GM18508 (cell line): Measurements from ENCODE around the gene GREB1L.
"Not testable (repeated sequence)": the region's sequence is repeated elsewhere in the genome, so short reads cannot be mapped to it uniquely, and the experiment has no call there.

Experiments used
- ATAC-seq: cut with Tn5 transposase; IDR thresholded peaks from one replicate; pipeline ENCODE4 v1.9.1; 2021; ENCODE audit warnings: moderate number of reproducible peaks; ENCODE audit not compliant: insufficient read depth, unreplicated experiment

Gene GREB1L

GRCh38 chr18:21262244-21262643 lies 20.2 kb downstream of the GREB1L start:
- ATAC-seq = no peak

GRCh38 chr18:21262979-21263378 lies 20.9 kb downstream of the GREB1L start:
- no peak for ATAC-seq

- ATAC-seq = no peak
These were observed 22.6 kb downstream of the GREB1L start for GRCh38 chr18:21264651-21265050.

GRCh38 chr18:21265971-21266673 lies 24.1 kb downstream of the GREB1L start:
- no peak for ATAC-seq

- no peak for ATAC-seq
These were observed 25.4 kb downstream of the GREB1L start for GRCh38 chr18:21267400-21267799.

- no peak for ATAC-seq
These were observed 27.3 kb downstream of the GREB1L start for GRCh38 chr18:21269349-21269748.

- no peak for ATAC-seq
These were observed 28.4 kb downstream of the GREB1L start for GRCh38 chr18:21270453-21270852.

GRCh38 chr18:21272016-21272579 lies 30.1 kb downstream of the GREB1L start:
- ATAC-seq = no peak

GRCh38 chr18:21273568-21273967 lies 31.5 kb downstream of the GREB1L start:
- ATAC-seq = no peak

- ATAC-seq = no peak
These were observed 33.6 kb downstream of the GREB1L start for GRCh38 chr18:21275645-21276044.

- no peak for ATAC-seq
These were observed 35.5 kb downstream of the GREB1L start for GRCh38 chr18:21277578-21277977.

- not testable (repeated sequence) for ATAC-seq
These were observed 36.2 kb downstream of the GREB1L start for GRCh38 chr18:21278218-21278617.

- ATAC-seq = no peak
These were observed 39.6 kb downstream of the GREB1L start for GRCh38 chr18:21281603-21282002.

GRCh38 chr18:21284540-21284939 lies 42.5 kb downstream of the GREB1L start:
- no peak for ATAC-seq

- ATAC-seq = no peak
These were observed 47.8 kb downstream of the GREB1L start for GRCh38 chr18:21289827-21290226.

- ATAC-seq = no peak
These were observed 49.1 kb downstream of the GREB1L start for GRCh38 chr18:21291106-21291505.

- no peak for ATAC-seq
These were observed 51.4 kb downstream of the GREB1L start for GRCh38 chr18:21293479-21293878.

GRCh38 chr18:21295101-21295500 lies 53.1 kb downstream of the GREB1L start:
- ATAC-seq = no peak

GRCh38 chr18:21296045-21296444 lies 54.0 kb downstream of the GREB1L start:
- no peak for ATAC-seq

GRCh38 chr18:21298351-21298750 lies 56.3 kb downstream of the GREB1L start:
- ATAC-seq = no peak

GRCh38 chr18:21300035-21300907 lies 58.2 kb downstream of the GREB1L start:
- no peak for ATAC-seq
